ENCODE results near the gene SLC25A36. TPM values are rescaled to one million over a fixed set of nuclear protein-coding genes. Genes with fewer than 3 reads are reported as not detected.

SLC25A36 gene
- total RNA-seq, 6 donors from 2014 or later = 49.2 to 172 (median 81.8) TPM

DNA sequence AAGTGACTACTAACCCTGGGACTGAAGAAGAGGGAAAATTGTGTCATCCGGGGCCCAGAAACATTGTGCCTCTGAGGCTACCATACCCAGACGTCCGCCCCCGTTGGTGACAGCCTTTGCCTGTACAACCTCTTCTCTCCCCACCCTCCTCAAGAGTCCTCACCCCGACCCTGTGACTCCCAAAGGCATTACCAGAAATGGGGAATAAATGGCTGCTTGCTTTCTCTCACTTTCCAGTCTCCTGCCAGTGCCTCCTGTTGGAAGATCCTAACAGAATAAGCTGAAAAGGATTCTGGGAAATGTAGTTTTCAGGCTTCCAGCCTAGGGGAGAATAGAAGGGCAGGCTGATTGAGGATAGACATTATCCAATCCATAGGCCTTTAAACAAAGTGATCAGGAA, 30.8 kb upstream of the SLC25A36 start:
- no peak for TF ChIP-seq POLR2A (IDR thresholded peaks at IDR 0.05)
- Histone ChIP-seq H3K27ac (no peak overlapping the region), H3K9me3 (no peaks in the 10 kb centered on the region), H3K4me3 (no peak overlapping the region), H3K4me1 (no peaks in the 10 kb centered on the region), H3K27me3 (no peaks in the 10 kb centered on the region), H3K36me3 (no peaks in the 10 kb centered on the region)
- WGBS, 2 donors = 53 to 58% methylated on average over 5 of the region's 5 CpGs
- ATAC-seq (ENCODE audit: low FRiP score in 2 of 2) = peak in 1 of 2 donors; percentile 14
- DNase-seq = no peak

DNA sequence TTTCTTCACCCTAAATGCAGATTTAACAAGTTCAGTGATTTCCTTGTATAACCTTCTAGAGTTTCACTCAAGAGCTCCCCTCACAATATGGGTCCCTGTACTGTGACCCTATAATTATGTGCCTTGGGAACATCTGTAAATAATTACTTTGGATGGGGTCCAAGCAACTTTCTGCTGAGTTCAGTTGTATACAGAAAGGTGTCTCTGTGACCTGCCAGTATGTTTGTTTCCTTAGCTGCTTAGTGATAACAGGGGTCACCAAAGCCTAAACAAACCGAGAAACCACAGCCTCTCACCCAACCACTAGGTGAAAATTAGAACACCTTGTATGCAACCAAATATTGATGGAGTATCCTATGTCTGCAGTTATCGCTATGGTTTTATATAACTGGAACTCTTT, 29.8 kb upstream of the SLC25A36 start:
- H3K27ac ChIP-seq = no peak overlapping the region
- H3K36me3 ChIP-seq = no peaks in the 10 kb centered on the region
- DNase-seq (no peak), ATAC-seq (ENCODE audit: low FRiP score in 2 of 2) (no peak)
- WGBS, 2 donors = 51 to 57% methylated on average over 2 of the region's 2 CpGs
- no peak overlapping the region for H3K4me3 ChIP-seq
- no peaks in the 10 kb centered on the region for H3K27me3 ChIP-seq
- H3K4me1 ChIP-seq = no peaks in the 10 kb centered on the region
- TF ChIP-seq POLR2AphosphoS5 (IDR thresholded peaks at IDR 0.05) = no peak
- TF ChIP-seq, protein P1, sequence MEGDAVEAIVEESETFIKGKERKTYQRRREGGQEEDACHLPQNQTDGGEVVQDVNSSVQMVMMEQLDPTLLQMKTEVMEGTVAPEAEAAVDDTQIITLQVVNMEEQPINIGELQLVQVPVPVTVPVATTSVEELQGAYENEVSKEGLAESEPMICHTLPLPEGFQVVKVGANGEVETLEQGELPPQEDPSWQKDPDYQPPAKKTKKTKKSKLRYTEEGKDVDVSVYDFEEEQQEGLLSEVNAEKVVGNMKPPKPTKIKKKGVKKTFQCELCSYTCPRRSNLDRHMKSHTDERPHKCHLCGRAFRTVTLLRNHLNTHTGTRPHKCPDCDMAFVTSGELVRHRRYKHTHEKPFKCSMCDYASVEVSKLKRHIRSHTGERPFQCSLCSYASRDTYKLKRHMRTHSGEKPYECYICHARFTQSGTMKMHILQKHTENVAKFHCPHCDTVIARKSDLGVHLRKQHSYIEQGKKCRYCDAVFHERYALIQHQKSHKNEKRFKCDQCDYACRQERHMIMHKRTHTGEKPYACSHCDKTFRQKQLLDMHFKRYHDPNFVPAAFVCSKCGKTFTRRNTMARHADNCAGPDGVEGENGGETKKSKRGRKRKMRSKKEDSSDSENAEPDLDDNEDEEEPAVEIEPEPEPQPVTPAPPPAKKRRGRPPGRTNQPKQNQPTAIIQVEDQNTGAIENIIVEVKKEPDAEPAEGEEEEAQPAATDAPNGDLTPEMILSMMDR (IDR thresholded peaks at IDR 0.05) = no peak
- no peak for TF ChIP-seq EP300 (IDR thresholded peaks at IDR 0.05)
- no peak for TF ChIP-seq POLR2A (IDR thresholded peaks at IDR 0.05)
- no peaks in the 10 kb centered on the region for H3K9me3 ChIP-seq

DNA sequence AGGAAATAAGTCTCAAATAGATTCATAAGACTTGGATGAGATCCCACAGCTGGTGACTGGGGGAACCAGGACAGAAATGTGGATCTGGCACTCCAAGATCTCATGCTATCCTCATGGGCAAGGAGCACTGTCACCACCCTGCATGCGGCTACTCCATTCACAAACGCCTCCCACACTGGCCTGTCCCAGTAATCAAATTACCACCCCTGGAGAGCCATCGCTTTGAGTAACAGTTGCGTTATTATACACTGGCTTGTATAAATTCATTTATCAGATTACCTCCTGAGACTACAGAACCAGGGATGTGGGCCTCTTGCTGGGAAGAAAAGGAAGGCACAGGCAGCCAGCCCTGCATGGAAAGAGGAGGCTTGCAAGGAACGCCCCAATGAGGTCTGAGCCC, 27.9 kb upstream of the SLC25A36 start:
- ATAC-seq (ENCODE audit: low FRiP score in 2 of 2) = no peak
- H3K27me3 ChIP-seq = no peaks in the 10 kb centered on the region
- no peak overlapping the region for H3K27ac ChIP-seq
- no peaks in the 10 kb centered on the region for H3K4me1 ChIP-seq
- H3K4me3 ChIP-seq = no peak overlapping the region
- no peaks in the 10 kb centered on the region for H3K36me3 ChIP-seq
- 90 to 95% methylated on average over 5 of the region's 5 CpGs for WGBS, 2 donors
- DNase-seq = no peak
- TF ChIP-seq, protein P1 (IDR thresholded peaks at IDR 0.05) = no peak
- TF ChIP-seq POLR2AphosphoS5 (IDR thresholded peaks at IDR 0.05) = no peak
- no peak for TF ChIP-seq POLR2A (IDR thresholded peaks at IDR 0.05)
- no peak for TF ChIP-seq EP300 (IDR thresholded peaks at IDR 0.05)
- H3K9me3 ChIP-seq = no peaks in the 10 kb centered on the region

DNA sequence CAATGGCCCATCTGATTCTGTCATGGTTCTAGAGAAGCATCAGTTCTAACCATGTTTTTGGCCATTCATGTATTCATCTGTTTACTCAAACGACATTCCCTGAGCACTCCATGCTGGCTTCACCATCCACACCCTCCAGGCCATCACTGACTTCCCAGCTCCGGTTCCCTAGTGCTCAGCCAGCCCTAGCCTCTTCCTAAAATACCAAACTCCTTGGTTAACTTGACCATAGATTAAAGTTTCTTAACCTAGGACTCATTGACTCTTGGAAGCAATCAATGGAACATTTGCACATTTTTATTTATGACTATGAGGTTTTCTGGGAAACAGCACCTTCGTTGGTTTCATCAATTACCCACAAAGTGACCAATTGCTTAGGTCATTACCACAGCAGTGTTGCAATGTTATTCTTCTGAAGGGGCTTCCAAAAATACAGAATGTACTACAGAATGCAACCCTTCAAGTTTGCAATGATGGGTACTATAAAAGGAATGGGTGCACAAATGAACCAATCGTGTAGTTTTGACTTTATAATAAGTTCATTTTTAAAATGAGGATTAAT, 27.2 kb upstream of the SLC25A36 start:
- no peaks in the 10 kb centered on the region for H3K36me3 ChIP-seq
- H3K27ac ChIP-seq = no peak overlapping the region
- no peak overlapping the region for H3K4me3 ChIP-seq
- TF ChIP-seq POLR2AphosphoS5 (IDR thresholded peaks at IDR 0.05) = no peak
- no peak for TF ChIP-seq POLR2A (IDR thresholded peaks at IDR 0.05)
- TF ChIP-seq EP300 (IDR thresholded peaks at IDR 0.05) = no peak
- TF ChIP-seq, protein P1 (IDR thresholded peaks at IDR 0.05) = no peak
- H3K27me3 ChIP-seq = no peaks in the 10 kb centered on the region
- H3K9me3 ChIP-seq = no peaks in the 10 kb centered on the region
- no peaks in the 10 kb centered on the region for H3K4me1 ChIP-seq
- ATAC-seq (ENCODE audit: low FRiP score in 2 of 2) (no peak), DNase-seq (no peak)
- WGBS, 2 donors = 76 to 85% methylated on average over 4 of the region's 4 CpGs

DNA sequence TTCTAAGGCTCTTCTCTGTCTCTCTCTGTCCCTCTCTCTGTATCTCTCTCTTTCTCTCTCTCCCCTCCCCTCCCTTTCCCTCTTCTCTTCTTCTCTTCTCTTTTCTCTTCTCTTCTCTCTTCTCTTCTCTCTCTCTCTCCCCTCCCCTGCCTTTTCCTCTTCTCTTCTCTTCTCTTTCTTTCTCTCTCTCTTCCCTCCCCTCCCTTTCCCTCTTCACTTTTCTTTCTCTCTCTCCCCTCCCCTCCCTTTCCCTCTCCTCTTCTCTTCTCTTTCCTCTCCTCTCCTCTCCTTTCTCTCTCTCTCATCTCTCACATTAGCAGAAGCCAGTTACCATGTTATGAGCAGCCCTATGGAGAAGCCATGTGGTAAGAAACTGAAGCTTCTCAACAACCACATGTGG, 25.0 kb upstream of the SLC25A36 start:
- Histone ChIP-seq H3K36me3 (no peaks in the 10 kb centered on the region), H3K27ac (no peak overlapping the region), H3K9me3 (no peaks in the 10 kb centered on the region), H3K27me3 (no peaks in the 10 kb centered on the region), H3K4me1 (no peaks in the 10 kb centered on the region), H3K4me3 (no peak overlapping the region)
- no peak for ATAC-seq (ENCODE audit: low FRiP score in 2 of 2)
- DNase-seq = no peak
- TF ChIP-seq EP300 (IDR thresholded peaks at IDR 0.05) (no peak), POLR2A (IDR thresholded peaks at IDR 0.05) (no peak)
- TF ChIP-seq, protein P1 (IDR thresholded peaks at IDR 0.05) = no peak
